IMR-90 (cell line): ENCODE data around the gene CDH16. TPM values are rescaled to one million over a fixed set of nuclear protein-coding genes. Genes with fewer than 3 reads are reported as not detected.

Source experiments
- ATAC-seq: fragments of 200-7000 bp; cut with Tn5 transposase; 2 replicates; pipeline ENCODE4 v1.9.1; 2020; ENCODE audit warnings: low read depth, mild to moderate bottlenecking, moderate library complexity
- BruUV-seq: library from RNA; stranded (reverse); fragments of 400-500 nt; replicated peaks from 2 replicates; lab custom pipeline; 2021; lab: Mats Ljungman, UMichigan
- CTCF ChIA-PET: fragments of 300-600 bp; formaldehyde crosslinking; extraction: SDS; loops from one replicate; lab custom pipeline; 2021; ENCODE audit warnings: antibody characterized with exemption; lab: Yijun Ruan, JAX
- POLR2A ChIA-PET: fragments of 300-600 bp; sonication (Branson Sonifier 250); formaldehyde crosslinking; loops from one replicate; lab custom pipeline; 2022; ENCODE audit warnings: antibody characterized with exemption; ENCODE audit not compliant: unreplicated experiment; lab: Charles Lee
- DNase-seq: peaks from one replicate; pipeline ENCODE4 v3.0.0; 2013
- H2AFZ ChIP-seq: replicated peaks from 2 replicates; pipeline ENCODE3; 2013; ENCODE audit warnings: low read length, mild to moderate bottlenecking; ENCODE audit not compliant: poor library complexity
- H2AK5ac ChIP-seq: 2 replicates; pipeline ENCODE4 v1.6.1; 2013; ENCODE audit warnings: low read depth, low read length, inconsistent platforms
- H2AK9ac ChIP-seq: replicated peaks from 2 replicates; pipeline ENCODE3; 2013; ENCODE audit warnings: mild to moderate bottlenecking, low read depth, low read length, moderate library complexity; ENCODE audit not compliant: poor library complexity
- H2BK120ac ChIP-seq: 2 replicates; pipeline ENCODE4 v1.6.1; 2013; ENCODE audit warnings: low read depth, low read length, inconsistent platforms
- H2BK15ac ChIP-seq: 3 replicates; pipeline ENCODE4 v1.6.1; 2013; ENCODE audit warnings: low read depth, low read length, inconsistent platforms
- H2BK20ac ChIP-seq: 2 replicates; pipeline ENCODE4 v1.6.1; 2013; ENCODE audit warnings: low read depth, mild to moderate bottlenecking, inconsistent platforms, low read length, moderate library complexity
- H2BK5ac ChIP-seq: 2 replicates; pipeline ENCODE4 v1.6.1; 2013; ENCODE audit warnings: mild to moderate bottlenecking, low read depth, low read length, inconsistent platforms; ENCODE audit not compliant: poor library complexity, severe bottlenecking
- H3K14ac ChIP-seq: replicated peaks from 2 replicates; pipeline ENCODE4 v1.6.1; 2013; ENCODE audit warnings: low read depth, low read length, inconsistent platforms
- H3K18ac ChIP-seq: 2 replicates; pipeline ENCODE4 v1.6.1; 2013; ENCODE audit warnings: low read depth, low read length, control low read depth
- H3K23ac ChIP-seq: 2 replicates; pipeline ENCODE4 v1.6.1; 2013; ENCODE audit warnings: low read depth, low read length, inconsistent platforms
- H3K27ac ChIP-seq: 2 replicates; pipeline ENCODE4 v1.5.1; 2013; ENCODE audit warnings: mild to moderate bottlenecking, control low read depth, low read length; ENCODE audit not compliant: insufficient read depth
- H3K27me3 ChIP-seq: 2 replicates; pipeline ENCODE4 v1.6.1; 2013; ENCODE audit warnings: low read length; ENCODE audit not compliant: control insufficient read depth, insufficient read depth
- H3K36me3 ChIP-seq: 2 replicates; pipeline ENCODE4 v1.6.1; 2013; ENCODE audit warnings: low read length, mixed read lengths; ENCODE audit not compliant: control insufficient read depth, insufficient read depth
- H3K4ac ChIP-seq: 2 replicates; pipeline ENCODE4 v1.6.1; 2013; ENCODE audit warnings: low read depth, low read length, inconsistent platforms
- H3K4me1 ChIP-seq: 2 replicates; pipeline ENCODE4 v1.6.1; 2013; ENCODE audit warnings: low read length, mixed read lengths; ENCODE audit not compliant: control insufficient read depth, insufficient read depth
- H3K4me2 ChIP-seq: 2 replicates; pipeline ENCODE4 v1.6.1; 2013; ENCODE audit warnings: low read depth, mild to moderate bottlenecking, control low read depth, low read length, moderate library complexity
- H3K4me3 ChIP-seq: 2 replicates; pipeline ENCODE4 v1.5.1; 2013; ENCODE audit warnings: low read depth, mild to moderate bottlenecking, control low read depth, low read length, moderate library complexity; ENCODE audit not compliant: insufficient read depth
- H3K56ac ChIP-seq: 2 replicates; pipeline ENCODE4 v1.6.1; 2013; ENCODE audit warnings: low read length, inconsistent platforms; ENCODE audit not compliant: insufficient read depth; ENCODE audit errors: extremely low read depth
- H3K79me1 ChIP-seq, 2 experiments: 2 replicates each; pipeline ENCODE4 v1.6.1; 2013; ENCODE audit warnings: low read length in 2 of 2, inconsistent platforms in 1 of 2, low read depth in 1 of 2
- H3K9ac ChIP-seq: 2 replicates; pipeline ENCODE4 v1.6.1; 2013; ENCODE audit warnings: low read depth, low read length, control low read depth
- H3K9me1 ChIP-seq: 2 replicates; pipeline ENCODE4 v1.6.1; 2013; ENCODE audit warnings: low read length, inconsistent platforms; ENCODE audit not compliant: insufficient read depth
- H3K9me3 ChIP-seq: 2 replicates; pipeline ENCODE4 v1.6.1; 2013; ENCODE audit warnings: low read length; ENCODE audit not compliant: control insufficient read depth, insufficient read depth
- H4K20me1 ChIP-seq: 2 replicates; pipeline ENCODE4 v1.6.1; 2013; ENCODE audit warnings: low read length, inconsistent platforms; ENCODE audit not compliant: insufficient read depth
- H4K5ac ChIP-seq: 2 replicates; pipeline ENCODE4 v1.6.1; 2013; ENCODE audit warnings: mild to moderate bottlenecking, low read depth, low read length, control low read depth
- H4K8ac ChIP-seq, 2 experiments: 2 replicates each; pipeline ENCODE4 v1.6.1; 2013; ENCODE audit warnings: low read depth in 2 of 2, low read length in 2 of 2, control low read depth in 1 of 2, inconsistent platforms in 1 of 2
- H4K91ac ChIP-seq: 2 replicates; pipeline ENCODE4 v1.6.1; 2013; ENCODE audit warnings: low read depth, low read length, inconsistent platforms; ENCODE audit not compliant: insufficient read depth
- BHLHE40 ChIP-seq: fragments of 150-350 bp; IDR thresholded peaks from 2 replicates; pipeline ENCODE4 v1.6.1; 2016; ENCODE audit warnings: mild to moderate bottlenecking, low read depth, low read length
- CEBPB ChIP-seq: IDR thresholded peaks from 2 replicates; pipeline ENCODE4 v1.6.1; 2012; ENCODE audit warnings: low read depth, low read length, improper control_type of control experiment
- CTCF ChIP-seq: conservative IDR thresholded peaks from 2 replicates; pipeline ENCODE4 v1.5.1; 2012; ENCODE audit warnings: mild to moderate bottlenecking, low read depth, low read length, improper control_type of control experiment
- FOS ChIP-seq: fragments of 150-350 bp; IDR thresholded peaks from 2 replicates; pipeline ENCODE4 v1.6.1; 2016; ENCODE audit warnings: low read depth, low read length
- MAFK ChIP-seq: IDR thresholded peaks from 2 replicates; pipeline ENCODE4 v1.6.1; 2012; ENCODE audit warnings: low read depth, low read length, improper control_type of control experiment
- MAZ ChIP-seq: IDR thresholded peaks from 2 replicates; pipeline ENCODE4 v1.6.1; 2012; ENCODE audit warnings: low read depth, mild to moderate bottlenecking, low read length, improper control_type of control experiment, moderate library complexity, borderline replicate concordance
- NFE2L2 ChIP-seq: fragments of 150-350 bp; IDR thresholded peaks from 2 replicates; pipeline ENCODE4 v1.6.1; 2016; ENCODE audit warnings: low read depth, mild to moderate bottlenecking, low read length
- RFX5 ChIP-seq: IDR thresholded peaks from 2 replicates; pipeline ENCODE4 v1.8.0; 2012; ENCODE audit warnings: low read depth, mild to moderate bottlenecking, low read length, moderate library complexity
- SMC3 ChIP-seq: fragments of 150-350 bp; IDR thresholded peaks from 2 replicates; pipeline ENCODE4 v1.6.1; 2016; ENCODE audit warnings: low read depth, mild to moderate bottlenecking, antibody characterized with exemption, low read length, moderate library complexity
- WGBS, 2 experiments: methylation state at CpG; one replicate each; pipeline versions ENCODE4 v1.1.5 to v1.1.7; 2013; ENCODE audit warnings: missing lambda C conversion rate in 2 of 2; ENCODE audit not compliant: insufficient read length in 1 of 2; ENCODE audit errors: extremely low coverage in 2 of 2; 5-methylcytosine and 5-hydroxymethylcytosine counted together
- dilution Hi-C: fragments of 300-500 bp; cut with HindIII; formaldehyde crosslinking; loops from one replicate; pipeline ENCODE4 v1.14.3; 2018; ENCODE audit warnings: low sequenced_read_pairs; ENCODE audit not compliant: unreplicated experiment
- in situ Hi-C: fragments of 300-500 bp; cut with MboI; formaldehyde crosslinking; loops from 3 replicates; pipeline ENCODE4 v1.14.3; 2019; ENCODE audit warnings: low sequenced_read_pairs, inconsistent platforms, mixed read lengths
- intact Hi-C: fragments of 100-400 bp; cut with micrococcal nuclease; formaldehyde crosslinking; loops from 2 replicates; pipeline ENCODE4 v1.10.0; 2022
- polyA plus RNA-seq, 3 experiments: library from polyadenylated mRNA; depleted of rRNA; stranded (reverse); fragments of >200 nt; gene quantifications; 2 replicates each; pipeline ENCODE4 v1.2.3, GENCODE V29; 2012; ENCODE audit warnings: low replicate concordance in 1 of 3
- total RNA-seq: library from RNA; depleted of rRNA; stranded (reverse); fragments of >200 nt; gene quantifications from 2 replicates; pipeline ENCODE4 v1.2.3, GENCODE V29; 2012
- TF ChIP-seq, protein P1 (sequence below): fragments of 150-350 bp; IDR thresholded peaks from 2 replicates; pipeline ENCODE4 v1.6.1; 2016; ENCODE audit warnings: low read depth, mild to moderate bottlenecking, low read length, moderate library complexity, borderline replicate concordance
- TF ChIP-seq, protein P2 (sequence below): fragments of 150-350 bp; IDR thresholded peaks from 2 replicates; pipeline ENCODE4 v1.6.1; 2017; ENCODE audit warnings: mild to moderate bottlenecking, antibody characterized with exemption, low read length, low read depth

CDH16 gene
- total and polyA plus RNA-seq, 2 of the 4 experiments (the other 2 are of a cell fraction), result not detected

GRCh38 chr16:66961914-66962313 is 43.2 kb upstream of the CDH16 start:
- peaks cover 3% of the 10 kb centered on the region; the same call in 1 of the 2 replicates for H3K9me1 ChIP-seq
- peaks cover 42% of the 10 kb centered on the region for H3K27me3 ChIP-seq
- H3K18ac ChIP-seq, result no peak overlapping the region
- H2AK9ac ChIP-seq, result no peak overlapping the region
- DNase-seq, result no peak
- H2AFZ ChIP-seq, result peak overlapping the region; percentile 33
- no peak overlapping the region for H2BK20ac ChIP-seq
- no peaks in the 10 kb centered on the region for H3K4me1 ChIP-seq
- H3K14ac ChIP-seq, result no peak overlapping the region
- CTCF ChIA-PET, result interaction anchor here (0.6 kb wide), 1 partner anchor 299 kb away, joined by 3 read pairs; no protein-coding TSS in a partner anchor
- in situ Hi-C loops, result loop anchor here (5.0 to 10.0 kb wide), 2 partner anchors 195 to 493 kb away; partner anchors contain the start of genes FBXL8 and TRADD
- POLR2A ChIA-PET, result no interaction called here
- H2BK15ac ChIP-seq, result no peak overlapping the region
- no peak overlapping the region for H2BK5ac ChIP-seq
- H4K8ac ChIP-seq, result no peak overlapping the region
- H3K27ac ChIP-seq, result no peak overlapping the region
- no peaks in the 10 kb centered on the region for H3K79me1 ChIP-seq
- no peak overlapping the region for H3K23ac ChIP-seq
- H4K20me1 ChIP-seq, result no peaks in the 10 kb centered on the region
- H2AK5ac ChIP-seq, result no peak overlapping the region
- no peak overlapping the region for H3K9ac ChIP-seq
- H2BK120ac ChIP-seq, result no peak overlapping the region
- no peaks in the 10 kb centered on the region for H3K36me3 ChIP-seq
- H4K5ac ChIP-seq, result no peak overlapping the region
- intact Hi-C loops, result no loop called here
- no peaks in the 10 kb centered on the region for H3K9me3 ChIP-seq
- dilution Hi-C loops, result no loop called here
- no TSS peak for BruUV-seq
- TF ChIP-seq FOS, result no peak
- TF ChIP-seq CTCF, result no peak
- TF ChIP-seq SMC3, result no peak
- no peak for TF ChIP-seq BHLHE40
- no peak for TF ChIP-seq MAFK
- no peak for TF ChIP-seq RFX5
- TF ChIP-seq CEBPB, result no peak
- TF ChIP-seq NFE2L2, result no peak
- no peak for TF ChIP-seq MAZ
- TF ChIP-seq, protein P1, sequence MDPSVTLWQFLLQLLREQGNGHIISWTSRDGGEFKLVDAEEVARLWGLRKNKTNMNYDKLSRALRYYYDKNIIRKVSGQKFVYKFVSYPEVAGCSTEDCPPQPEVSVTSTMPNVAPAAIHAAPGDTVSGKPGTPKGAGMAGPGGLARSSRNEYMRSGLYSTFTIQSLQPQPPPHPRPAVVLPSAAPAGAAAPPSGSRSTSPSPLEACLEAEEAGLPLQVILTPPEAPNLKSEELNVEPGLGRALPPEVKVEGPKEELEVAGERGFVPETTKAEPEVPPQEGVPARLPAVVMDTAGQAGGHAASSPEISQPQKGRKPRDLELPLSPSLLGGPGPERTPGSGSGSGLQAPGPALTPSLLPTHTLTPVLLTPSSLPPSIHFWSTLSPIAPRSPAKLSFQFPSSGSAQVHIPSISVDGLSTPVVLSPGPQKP, result no peak
- TF ChIP-seq, protein P2, sequence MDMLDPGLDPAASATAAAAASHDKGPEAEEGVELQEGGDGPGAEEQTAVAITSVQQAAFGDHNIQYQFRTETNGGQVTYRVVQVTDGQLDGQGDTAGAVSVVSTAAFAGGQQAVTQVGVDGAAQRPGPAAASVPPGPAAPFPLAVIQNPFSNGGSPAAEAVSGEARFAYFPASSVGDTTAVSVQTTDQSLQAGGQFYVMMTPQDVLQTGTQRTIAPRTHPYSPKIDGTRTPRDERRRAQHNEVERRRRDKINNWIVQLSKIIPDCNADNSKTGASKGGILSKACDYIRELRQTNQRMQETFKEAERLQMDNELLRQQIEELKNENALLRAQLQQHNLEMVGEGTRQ, result no peak
- no peak overlapping the region for H3K56ac ChIP-seq
- ATAC-seq, result no peak
- 86% methylated on average over 2 of the region's 5 CpGs; no CpG with 5 or more reads in 1 of the 2 experiments for WGBS, 2 experiments
- H3K4ac ChIP-seq, result no peak overlapping the region
- H3K4me2 ChIP-seq, result no peak overlapping the region
- H3K4me3 ChIP-seq, result no peak overlapping the region
- H4K91ac ChIP-seq, result no peak overlapping the region
